GM12878 (cell line): Measurements from ENCODE around the gene TMEM266. TPM values are rescaled to one million over a fixed set of nuclear protein-coding genes. Genes with fewer than 3 reads are reported as not detected.

ENCODE experiments used
- BCLAF1 ChIP-seq: fragments of 450-650 bp; IDR thresholded peaks from 2 replicates; pipeline ENCODE4 v1.6.1; 2017; ENCODE audit warnings: antibody characterized with exemption, mild to moderate bottlenecking, moderate library complexity
- BRCA1 ChIP-seq: IDR thresholded peaks from 2 replicates; pipeline ENCODE4 v1.6.1; 2011; ENCODE audit warnings: low read depth, low read length, improper control_type of control experiment
- CBX3 ChIP-seq: fragments of 200-600 bp; sonication (generic); IDR thresholded peaks from 2 replicates; pipeline ENCODE4 v1.6.1; 2016; ENCODE audit warnings: low read depth, borderline replicate concordance
- CHD1 ChIP-seq: IDR thresholded peaks from 2 replicates; pipeline ENCODE4 v1.6.1; 2012; ENCODE audit warnings: low read depth, low read length, improper control_type of control experiment
- CREM ChIP-seq: IDR thresholded peaks from 2 replicates; pipeline ENCODE4 v1.6.1; 2014; ENCODE audit warnings: antibody characterized with exemption, low read depth
- E4F1 ChIP-seq: fragments of 450-650 bp; IDR thresholded peaks from 2 replicates; pipeline ENCODE4 v1.6.1; 2018; ENCODE audit warnings: borderline replicate concordance, mild to moderate bottlenecking; ENCODE audit not compliant: partially characterized antibody
- JUND ChIP-seq: IDR thresholded peaks from 2 replicates; pipeline ENCODE4 v1.6.1; 2012; ENCODE audit warnings: low read depth, mild to moderate bottlenecking, low read length, improper control_type of control experiment, moderate library complexity
- NR2C2 ChIP-seq: IDR thresholded peaks from 2 replicates; pipeline ENCODE4 v1.6.1; 2011; ENCODE audit warnings: borderline replicate concordance, low read depth; ENCODE audit not compliant: control insufficient read depth, insufficient read length
- POLR2A ChIP-seq: IDR thresholded peaks from 2 replicates; pipeline ENCODE4 v1.6.1; 2011; ENCODE audit warnings: low read depth, mild to moderate bottlenecking, low read length
- RFX5 ChIP-seq: IDR thresholded peaks from 2 replicates; pipeline ENCODE4 v1.6.1; 2011; ENCODE audit warnings: low read depth, low read length, improper control_type of control experiment
- RUNX3 ChIP-seq: IDR thresholded peaks from 2 replicates; pipeline ENCODE4 v1.6.1; 2012; ENCODE audit warnings: low read length, inconsistent platforms
- SIX5 ChIP-seq: IDR thresholded peaks from 2 replicates; pipeline ENCODE4 v1.6.1; 2011; ENCODE audit warnings: mild to moderate bottlenecking, low read depth, low read length, moderate library complexity; ENCODE audit not compliant: severe bottlenecking
- SMAD5 ChIP-seq: IDR thresholded peaks from 2 replicates; pipeline ENCODE4 v1.6.1; 2016; ENCODE audit warnings: antibody characterized with exemption, low read depth
- SMC3 ChIP-seq: IDR thresholded peaks from 2 replicates; pipeline ENCODE4 v1.6.1; 2011; ENCODE audit warnings: low read length, improper control_type of control experiment, borderline replicate concordance
- TBL1XR1 ChIP-seq: IDR thresholded peaks from 2 replicates; pipeline ENCODE4 v1.6.1; 2012; ENCODE audit warnings: low read depth, low read length, improper control_type of control experiment
- WRNIP1 ChIP-seq: IDR thresholded peaks from 2 replicates; pipeline ENCODE4 v1.6.1; 2011; ENCODE audit warnings: low read depth, low read length, improper control_type of control experiment, borderline replicate concordance
- YBX1 ChIP-seq: fragments of 450-650 bp; IDR thresholded peaks from 2 replicates; pipeline ENCODE4 v1.6.1; 2016; ENCODE audit warnings: antibody characterized with exemption
- ZBED1 ChIP-seq: IDR thresholded peaks from 2 replicates; pipeline ENCODE4 v1.6.1; 2016; ENCODE audit warnings: borderline replicate concordance
- polyA plus RNA-seq, 11 experiments: library from polyadenylated mRNA; depleted of rRNA in 4 of 11; unstranded in 6 of 11; stranded (reverse) in 5 of 11; fragments of >200 nt; fragmentation: Nextera tagmentation in 4 of 11; fragmentation: Illumina TruSeq in 1 of 11; extraction: Ambion mirVana in 4 of 11; extraction: Trizol in 1 of 11; gene quantifications; 1 replicate in 1 of 11; 2 replicates in 10 of 11; pipeline versions ENCODE4 v1.2.1 to v1.2.3, GENCODE V29; 2011 to 2016; ENCODE audit warnings: inconsistent platforms in 2 of 11, missing spikeins in 2 of 11, low read depth in 1 of 11
- total RNA-seq, 4 experiments: library from RNA; depleted of rRNA in 3 of 4; stranded (reverse); fragments of >200 nt in 3 of 4; fragmentation: Illumina TruSeq in 1 of 4; extraction: Trizol in 1 of 4; gene quantifications; 2 replicates each; pipeline versions ENCODE4 v1.2.1 to v1.2.3, GENCODE V29; 2013 to 2021
- TF ChIP-seq, protein P1 (sequence below): fragments of 450-650 bp; IDR thresholded peaks from 2 replicates; pipeline ENCODE4 v1.6.1; 2016; ENCODE audit warnings: mild to moderate bottlenecking, moderate library complexity, borderline replicate concordance

The TMEM266 gene
- total and polyA plus RNA-seq, 10 of the 15 experiments (the other 5 are each of a cell fraction or from before 2014, with no cell fraction given) = 0.11 to 0.70 (median 0.39) TPM

- no peak for TF ChIP-seq SMAD5
- no peak for TF ChIP-seq E4F1
- TF ChIP-seq WRNIP1 = no peak
- no peak for TF ChIP-seq YBX1
- no peak for TF ChIP-seq ZBED1
- no peak for TF ChIP-seq CREM
- TF ChIP-seq POLR2A = no peak
- TF ChIP-seq RUNX3 = peak; percentile 82
- TF ChIP-seq RFX5 = no peak
- no peak for TF ChIP-seq JUND
- no peak for TF ChIP-seq SMC3
- no peak for TF ChIP-seq BRCA1
- TF ChIP-seq SIX5 = no peak
- no peak for TF ChIP-seq TBL1XR1
- TF ChIP-seq NR2C2 = no peak
- TF ChIP-seq, protein P1, sequence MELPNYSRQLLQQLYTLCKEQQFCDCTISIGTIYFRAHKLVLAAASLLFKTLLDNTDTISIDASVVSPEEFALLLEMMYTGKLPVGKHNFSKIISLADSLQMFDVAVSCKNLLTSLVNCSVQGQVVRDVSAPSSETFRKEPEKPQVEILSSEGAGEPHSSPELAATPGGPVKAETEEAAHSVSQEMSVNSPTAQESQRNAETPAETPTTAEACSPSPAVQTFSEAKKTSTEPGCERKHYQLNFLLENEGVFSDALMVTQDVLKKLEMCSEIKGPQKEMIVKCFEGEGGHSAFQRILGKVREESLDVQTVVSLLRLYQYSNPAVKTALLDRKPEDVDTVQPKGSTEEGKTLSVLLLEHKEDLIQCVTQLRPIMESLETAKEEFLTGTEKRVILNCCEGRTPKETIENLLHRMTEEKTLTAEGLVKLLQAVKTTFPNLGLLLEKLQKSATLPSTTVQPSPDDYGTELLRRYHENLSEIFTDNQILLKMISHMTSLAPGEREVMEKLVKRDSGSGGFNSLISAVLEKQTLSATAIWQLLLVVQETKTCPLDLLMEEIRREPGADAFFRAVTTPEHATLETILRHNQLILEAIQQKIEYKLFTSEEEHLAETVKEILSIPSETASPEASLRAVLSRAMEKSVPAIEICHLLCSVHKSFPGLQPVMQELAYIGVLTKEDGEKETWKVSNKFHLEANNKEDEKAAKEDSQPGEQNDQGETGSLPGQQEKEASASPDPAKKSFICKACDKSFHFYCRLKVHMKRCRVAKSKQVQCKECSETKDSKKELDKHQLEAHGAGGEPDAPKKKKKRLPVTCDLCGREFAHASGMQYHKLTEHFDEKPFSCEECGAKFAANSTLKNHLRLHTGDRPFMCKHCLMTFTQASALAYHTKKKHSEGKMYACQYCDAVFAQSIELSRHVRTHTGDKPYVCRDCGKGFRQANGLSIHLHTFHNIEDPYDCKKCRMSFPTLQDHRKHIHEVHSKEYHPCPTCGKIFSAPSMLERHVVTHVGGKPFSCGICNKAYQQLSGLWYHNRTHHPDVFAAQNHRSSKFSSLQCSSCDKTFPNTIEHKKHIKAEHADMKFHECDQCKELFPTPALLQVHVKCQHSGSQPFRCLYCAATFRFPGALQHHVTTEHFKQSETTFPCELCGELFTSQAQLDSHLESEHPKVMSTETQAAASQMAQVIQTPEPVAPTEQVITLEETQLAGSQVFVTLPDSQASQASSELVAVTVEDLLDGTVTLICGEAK = no peak
- no peak for TF ChIP-seq CHD1
- TF ChIP-seq BCLAF1 = no peak
- no peak for TF ChIP-seq CBX3
Measured at GRCh38 chr15:76056931-76057330, 2.9 kb upstream of the TMEM266 start (continued).
